PC-9 (cell line): Measurements from ENCODE around the gene KCNJ3.

Experiments used
- CTCF ChIP-seq: fragments of 200-600 bp; sonication (generic); conservative IDR thresholded peaks from 2 replicates; pipeline ENCODE4 v1.6.1; 2017; ENCODE audit warnings: mixed run types, antibody characterized with exemption, mild to moderate bottlenecking, moderate library complexity
- EZH2 ChIP-seq: fragments of 200-600 bp; sonication (generic); IDR thresholded peaks from 2 replicates; pipeline ENCODE4 v1.8.0; 2017; ENCODE audit warnings: antibody characterized with exemption, low read depth

GRCh38 chr2:154804451-154804850, 106.0 kb downstream of the KCNJ3 start:
- TF ChIP-seq CTCF (no peak), EZH2 (no peak)
